MCF 10A (cell line): ENCODE measurements around the gene KCNC1. TPM values are rescaled to one million over a fixed set of nuclear protein-coding genes. Genes with fewer than 3 reads are reported as not detected.

Experiments
- BruUV-seq: library from RNA; stranded (reverse); fragments of 400-500 nt; replicated peaks from 2 replicates; lab custom pipeline; 2021; lab: Mats Ljungman, UMichigan
- CTCF ChIA-PET: fragments of 300-600 bp; sonication (Branson Sonifier 250); formaldehyde crosslinking; extraction: SDS; loops from one replicate; lab custom pipeline; 2021; ENCODE audit warnings: antibody characterized with exemption, inconsistent platforms; lab: Yijun Ruan, JAX
- POLR2A ChIA-PET: fragments of 300-600, 350-650 bp; sonication (Branson Sonifier 250); formaldehyde crosslinking; extraction: SDS; loops from one replicate; lab custom pipeline; 2020; ENCODE audit warnings: antibody characterized with exemption, inconsistent platforms; lab: Yijun Ruan, JAX
- DNase-seq: peaks from one replicate; pipeline ENCODE4 v3.0.0-alpha.2; 2018; ENCODE audit not compliant: unreplicated experiment
- H3K27ac Mint-ChIP-seq: one replicate; pipeline ENCODE4 v1.8.0; 2022; ENCODE audit warnings: mild to moderate bottlenecking, low read depth, mixed read lengths; ENCODE audit not compliant: unreplicated experiment
- H3K27me3 Mint-ChIP-seq: one replicate; pipeline ENCODE4 v1.8.0; 2022; ENCODE audit warnings: mixed read lengths; ENCODE audit not compliant: insufficient read depth, unreplicated experiment
- H3K36me3 Mint-ChIP-seq: one replicate; pipeline ENCODE4 v1.8.0; 2022; ENCODE audit warnings: mild to moderate bottlenecking, moderate library complexity, mixed read lengths; ENCODE audit not compliant: insufficient read depth, unreplicated experiment
- H3K4me1 Mint-ChIP-seq: one replicate; pipeline ENCODE4 v1.8.0; 2022; ENCODE audit warnings: mixed read lengths; ENCODE audit not compliant: insufficient read depth, unreplicated experiment
- H3K4me3 Mint-ChIP-seq: one replicate; pipeline ENCODE4 v1.8.0; 2022; ENCODE audit warnings: mild to moderate bottlenecking, moderate library complexity, mixed read lengths; ENCODE audit not compliant: unreplicated experiment
- H3K9me3 Mint-ChIP-seq: one replicate; pipeline ENCODE4 v1.8.0; 2022; ENCODE audit warnings: mixed read lengths; ENCODE audit not compliant: unreplicated experiment
- intact Hi-C: fragments of 100-400 bp; cut with micrococcal nuclease; formaldehyde crosslinking; loops from 2 replicates; pipeline ENCODE4 v1.14.1; 2022
- total RNA-seq: library from RNA; stranded (reverse); gene quantifications from 2 replicates; pipeline ENCODE4 v1.2.3, GENCODE V29; 2022
- TF ChIP-seq, protein P1 (sequence below): fragments of 200-600 bp; IDR thresholded peaks from one replicate; pipeline ENCODE4 v1.8.0; 2022; ENCODE audit warnings: antibody characterized with exemption, mild to moderate bottlenecking; ENCODE audit not compliant: unreplicated experiment

KCNC1 gene
- total RNA-seq, 1 experiment from 2014 or later = not detected

DNA sequence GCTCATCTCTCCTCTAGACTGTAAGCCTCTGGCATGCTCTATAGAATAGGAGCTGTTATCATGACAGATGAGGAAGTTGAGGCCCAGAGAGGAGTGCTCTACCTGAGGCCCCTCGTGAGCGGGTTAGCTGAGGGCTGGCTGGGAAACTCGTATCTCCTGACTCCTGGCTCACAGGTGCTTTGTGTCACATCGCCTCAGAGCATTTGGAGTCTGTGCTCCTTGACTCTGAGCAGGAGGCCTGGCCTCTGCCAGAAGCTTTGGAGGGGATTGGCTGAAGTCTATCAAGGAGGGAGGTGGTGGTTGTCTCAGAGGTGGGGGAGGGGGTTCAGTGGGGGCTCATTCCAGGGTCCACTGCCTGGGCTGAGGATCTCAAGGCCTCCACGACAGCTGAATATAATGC is 7.4 kb downstream of the KCNC1 start:
- CTCF ChIA-PET = interaction anchor here (0.6 to 4.1 kb wide), 4 partner anchors 8 to 164 kb away, joined by 3 to 30 read pairs (median 4); no protein-coding TSS in a partner anchor
- intact Hi-C loops = no loop called here
- BruUV-seq = no TSS peak
- POLR2A ChIA-PET = no interaction called here
- Mint-ChIP-seq H3K4me1 (peaks cover 6% of the 10 kb centered on the region), H3K36me3 (no peaks in the 10 kb centered on the region), H3K4me3 (no peak overlapping the region), H3K27me3 (no peaks in the 10 kb centered on the region), H3K27ac (no peak overlapping the region), H3K9me3 (no peaks in the 10 kb centered on the region)
- TF ChIP-seq, protein P1, sequence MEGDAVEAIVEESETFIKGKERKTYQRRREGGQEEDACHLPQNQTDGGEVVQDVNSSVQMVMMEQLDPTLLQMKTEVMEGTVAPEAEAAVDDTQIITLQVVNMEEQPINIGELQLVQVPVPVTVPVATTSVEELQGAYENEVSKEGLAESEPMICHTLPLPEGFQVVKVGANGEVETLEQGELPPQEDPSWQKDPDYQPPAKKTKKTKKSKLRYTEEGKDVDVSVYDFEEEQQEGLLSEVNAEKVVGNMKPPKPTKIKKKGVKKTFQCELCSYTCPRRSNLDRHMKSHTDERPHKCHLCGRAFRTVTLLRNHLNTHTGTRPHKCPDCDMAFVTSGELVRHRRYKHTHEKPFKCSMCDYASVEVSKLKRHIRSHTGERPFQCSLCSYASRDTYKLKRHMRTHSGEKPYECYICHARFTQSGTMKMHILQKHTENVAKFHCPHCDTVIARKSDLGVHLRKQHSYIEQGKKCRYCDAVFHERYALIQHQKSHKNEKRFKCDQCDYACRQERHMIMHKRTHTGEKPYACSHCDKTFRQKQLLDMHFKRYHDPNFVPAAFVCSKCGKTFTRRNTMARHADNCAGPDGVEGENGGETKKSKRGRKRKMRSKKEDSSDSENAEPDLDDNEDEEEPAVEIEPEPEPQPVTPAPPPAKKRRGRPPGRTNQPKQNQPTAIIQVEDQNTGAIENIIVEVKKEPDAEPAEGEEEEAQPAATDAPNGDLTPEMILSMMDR = no peak
- no peak for DNase-seq

DNA sequence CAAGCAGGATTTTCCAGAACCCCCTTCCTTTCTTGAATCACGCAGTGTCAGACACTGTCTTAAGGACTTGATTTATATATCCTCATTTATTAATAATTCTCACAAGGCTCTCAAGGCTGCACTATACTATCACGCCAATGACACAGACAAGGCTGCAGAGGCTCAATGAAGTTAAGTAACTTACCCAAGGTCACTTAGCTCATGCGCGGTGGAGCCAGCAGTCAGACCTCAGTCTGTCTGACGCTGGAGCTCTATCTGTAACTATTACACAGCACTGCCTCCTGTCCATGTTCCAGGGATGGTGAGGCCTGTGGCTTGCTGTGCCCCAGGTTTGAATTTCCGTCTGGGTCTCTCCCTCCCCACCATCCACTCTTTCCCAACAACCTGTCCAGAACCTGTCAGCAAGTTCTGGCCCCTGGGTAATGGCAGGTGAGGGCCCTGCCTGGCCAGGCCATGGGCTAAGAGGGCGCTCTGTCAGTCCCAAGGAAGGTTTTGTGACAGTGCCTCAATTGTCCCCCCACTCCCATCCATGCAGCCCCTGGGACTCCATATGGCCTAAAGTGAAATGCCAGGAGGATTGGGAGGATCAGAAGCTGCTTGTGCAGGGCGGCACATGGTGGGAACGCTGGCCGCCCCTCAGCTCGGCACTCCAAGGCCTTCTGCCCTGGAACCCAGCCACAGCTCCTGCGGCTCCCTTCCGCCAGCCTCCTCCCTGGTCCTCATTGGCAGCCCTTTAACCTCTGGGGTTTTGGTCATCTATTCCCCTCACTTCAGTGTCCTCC is 8.6 kb downstream of the KCNC1 start:
- peaks cover 6% of the 10 kb centered on the region for H3K4me1 Mint-ChIP-seq
- no peak overlapping the region for H3K27ac Mint-ChIP-seq
- TF ChIP-seq, protein P1 = no peak
- BruUV-seq = no TSS peak
- no peak for DNase-seq
- no peaks in the 10 kb centered on the region for H3K9me3 Mint-ChIP-seq
- intact Hi-C loops = no loop called here
- ChIA-PET CTCF (interaction anchor here (4.1 kb wide), 1 partner anchor 12 kb away, joined by 30 read pairs; no protein-coding TSS in a partner anchor), POLR2A (interaction anchor here (0.6 kb wide), 1 partner anchor 168 kb away, joined by 3 read pairs; no protein-coding TSS in a partner anchor)
- H3K4me3 Mint-ChIP-seq = no peak overlapping the region
- no peaks in the 10 kb centered on the region for H3K36me3 Mint-ChIP-seq
- H3K27me3 Mint-ChIP-seq = no peaks in the 10 kb centered on the region

DNA sequence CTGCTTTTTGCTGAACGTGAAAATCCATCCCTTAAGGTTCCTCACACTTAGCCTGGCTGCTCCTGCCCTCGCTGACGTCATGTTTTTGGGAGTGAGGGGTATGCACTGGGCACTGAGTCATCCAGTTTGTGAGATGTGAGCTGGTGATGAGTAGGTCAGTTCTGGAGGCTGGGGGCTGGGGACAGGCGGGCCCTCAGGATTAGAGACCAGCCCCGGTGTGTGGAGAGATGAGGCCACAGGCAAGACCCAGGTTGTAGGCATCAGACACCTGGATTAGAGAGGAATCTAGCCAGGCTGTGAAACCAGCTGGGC is 9.2 kb downstream of the KCNC1 start:
- TF ChIP-seq, protein P1 = no peak
- intact Hi-C loops = no loop called here
- no peaks in the 10 kb centered on the region for H3K9me3 Mint-ChIP-seq
- DNase-seq = peak; percentile 43
- no peak overlapping the region for H3K27ac Mint-ChIP-seq
- no peaks in the 10 kb centered on the region for H3K27me3 Mint-ChIP-seq
- H3K4me3 Mint-ChIP-seq = no peak overlapping the region
- CTCF ChIA-PET = interaction anchor here (0.6 to 1.0 kb wide), 2 partner anchors 13 to 181 kb away, joined by 3 to 10 read pairs; no protein-coding TSS in a partner anchor
- BruUV-seq = no TSS peak
- no peaks in the 10 kb centered on the region for H3K36me3 Mint-ChIP-seq
- H3K4me1 Mint-ChIP-seq = peaks cover 6% of the 10 kb centered on the region
- POLR2A ChIA-PET = no interaction called here

DNA sequence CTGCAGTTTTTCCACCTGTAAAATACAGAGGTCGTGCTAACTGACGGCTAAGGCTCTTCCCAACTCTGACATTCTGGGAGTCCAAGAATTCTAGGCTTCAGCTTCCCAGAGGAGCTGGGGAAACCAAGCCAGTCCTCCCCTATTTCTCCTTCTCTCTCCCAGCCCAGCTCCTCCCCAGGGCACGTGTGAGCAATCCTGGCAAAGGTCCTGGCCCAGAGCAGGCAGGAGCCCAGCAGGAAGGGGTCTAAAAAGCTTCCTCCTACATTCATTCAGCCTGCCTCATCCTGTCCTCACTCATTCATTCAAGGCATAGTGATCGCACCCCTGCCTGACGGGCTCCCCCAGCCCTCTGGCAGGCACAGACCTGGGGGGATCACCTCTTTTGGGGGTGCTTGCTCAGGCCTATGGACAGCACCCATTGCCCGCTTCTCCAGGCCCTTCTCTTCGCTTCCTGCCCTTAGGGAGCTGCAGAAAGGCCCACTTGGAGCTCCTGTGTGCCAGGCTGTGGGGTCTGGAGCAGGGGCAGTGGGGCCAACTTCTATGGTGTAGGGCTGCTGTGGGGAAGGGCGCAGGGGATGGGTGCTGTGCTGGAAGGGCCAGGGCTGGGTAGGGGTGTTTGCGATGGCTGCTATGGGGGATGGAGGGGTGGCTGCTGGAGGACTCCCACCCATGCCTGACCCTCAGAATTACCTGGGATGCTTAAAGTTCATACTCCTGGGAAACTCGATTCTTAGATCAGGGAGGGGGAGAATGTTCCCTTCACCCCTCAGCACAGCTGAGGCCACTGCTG is 9.8 kb downstream of the KCNC1 start:
- peak; percentile 20 for DNase-seq
- peaks cover 6% of the 10 kb centered on the region for H3K4me1 Mint-ChIP-seq
- H3K4me3 Mint-ChIP-seq = no peak overlapping the region
- BruUV-seq = no TSS peak
- POLR2A ChIA-PET = interaction anchor here (0.8 kb wide), 1 partner anchor 13 kb away, joined by 3 read pairs; no protein-coding TSS in a partner anchor
- H3K36me3 Mint-ChIP-seq = no peaks in the 10 kb centered on the region
- intact Hi-C loops = no loop called here
- H3K27ac Mint-ChIP-seq = no peak overlapping the region
- no peaks in the 10 kb centered on the region for H3K27me3 Mint-ChIP-seq
- no peaks in the 10 kb centered on the region for H3K9me3 Mint-ChIP-seq
- TF ChIP-seq, protein P1 = no peak
- CTCF ChIA-PET = interaction anchor here (0.6 to 1.0 kb wide), 3 partner anchors 14 to 182 kb away, joined by 3 to 10 read pairs (median 3); no protein-coding TSS in a partner anchor
